GM12864 (cell line): ENCODE measurements around the gene RHOBTB3.
"Not testable (repeated sequence)": the region's sequence is repeated elsewhere in the genome, so short reads cannot be mapped to it uniquely, and the experiment has no call there.

ENCODE experiments used
- DNase-seq: peaks from one replicate; pipeline ENCODE4 v3.0.0-alpha.2; 2011; ENCODE audit warnings: low read depth
- H3K4me3 ChIP-seq: 2 replicates; pipeline ENCODE4 v1.5.1; 2011; ENCODE audit warnings: mild to moderate bottlenecking, low read depth, low read length, control low read depth
- TF ChIP-seq, protein P1 (sequence below): IDR thresholded peaks from 2 replicates; pipeline ENCODE4 v1.5.1; 2011; ENCODE audit warnings: low read depth, mild to moderate bottlenecking, moderate library complexity, low read length, control low read depth, inconsistent platforms; ENCODE audit errors: missing control alignments

Gene RHOBTB3

GRCh38 chr5:95809414-95809960 lies 78.4 kb downstream of the RHOBTB3 start:
- no peak overlapping the region; the same call in 1 of the 2 replicates for H3K4me3 ChIP-seq
- TF ChIP-seq, protein P1, sequence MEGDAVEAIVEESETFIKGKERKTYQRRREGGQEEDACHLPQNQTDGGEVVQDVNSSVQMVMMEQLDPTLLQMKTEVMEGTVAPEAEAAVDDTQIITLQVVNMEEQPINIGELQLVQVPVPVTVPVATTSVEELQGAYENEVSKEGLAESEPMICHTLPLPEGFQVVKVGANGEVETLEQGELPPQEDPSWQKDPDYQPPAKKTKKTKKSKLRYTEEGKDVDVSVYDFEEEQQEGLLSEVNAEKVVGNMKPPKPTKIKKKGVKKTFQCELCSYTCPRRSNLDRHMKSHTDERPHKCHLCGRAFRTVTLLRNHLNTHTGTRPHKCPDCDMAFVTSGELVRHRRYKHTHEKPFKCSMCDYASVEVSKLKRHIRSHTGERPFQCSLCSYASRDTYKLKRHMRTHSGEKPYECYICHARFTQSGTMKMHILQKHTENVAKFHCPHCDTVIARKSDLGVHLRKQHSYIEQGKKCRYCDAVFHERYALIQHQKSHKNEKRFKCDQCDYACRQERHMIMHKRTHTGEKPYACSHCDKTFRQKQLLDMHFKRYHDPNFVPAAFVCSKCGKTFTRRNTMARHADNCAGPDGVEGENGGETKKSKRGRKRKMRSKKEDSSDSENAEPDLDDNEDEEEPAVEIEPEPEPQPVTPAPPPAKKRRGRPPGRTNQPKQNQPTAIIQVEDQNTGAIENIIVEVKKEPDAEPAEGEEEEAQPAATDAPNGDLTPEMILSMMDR: no peak
- DNase-seq: no peak

GRCh38 chr5:95810305-95811125 lies 79.4 kb downstream of the RHOBTB3 start:
- no peak for DNase-seq
- no peak overlapping the region for H3K4me3 ChIP-seq

GRCh38 chr5:95811126-95811423 lies 79.9 kb downstream of the RHOBTB3 start:
- DNase-seq, H3K4me3 ChIP-seq: not testable (repeated sequence)

More at GRCh38 chr5:95810305-95811125, 79.4 kb downstream of the RHOBTB3 start:
- TF ChIP-seq, protein P1: no peak

DNA sequence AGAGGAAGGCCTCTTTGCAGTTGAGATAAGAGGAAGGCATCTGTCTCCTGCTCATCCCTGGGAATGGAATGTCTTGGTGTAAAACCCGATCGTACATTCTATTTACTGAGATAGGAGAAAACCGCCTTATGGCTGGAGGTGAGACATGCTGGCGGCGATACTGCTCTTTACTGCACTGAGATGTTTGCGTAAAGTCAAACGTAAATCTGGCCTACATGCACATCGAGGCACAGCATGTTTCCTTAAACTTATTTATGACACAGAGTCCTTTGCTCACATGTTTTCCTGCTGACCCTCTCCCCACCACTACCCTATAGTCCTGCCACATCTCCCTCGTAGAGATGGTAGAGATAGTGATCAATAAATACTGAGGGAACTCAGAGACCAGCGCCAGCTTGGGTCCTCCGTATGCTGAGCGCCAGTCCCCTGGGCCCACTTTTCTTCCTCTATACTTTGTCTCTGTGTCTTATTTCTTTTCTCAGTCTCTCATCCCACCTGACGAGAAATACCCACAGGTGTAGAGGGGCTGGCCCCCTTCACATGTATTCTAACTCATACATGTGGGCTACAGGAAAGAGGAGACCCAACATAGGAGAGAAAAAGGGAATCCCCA lies 80.4 kb downstream of the RHOBTB3 start:
- DNase-seq: not testable (repeated sequence)

GRCh38 chr5:95812074-95812471 lies 80.9 kb downstream of the RHOBTB3 start:
- no peak overlapping the region for H3K4me3 ChIP-seq
- TF ChIP-seq, protein P1: no peak
- no peak for DNase-seq

More for the DNA sequence above, 80.4 kb downstream of the RHOBTB3 start:
- not testable (repeated sequence) for H3K4me3 ChIP-seq

DNA sequence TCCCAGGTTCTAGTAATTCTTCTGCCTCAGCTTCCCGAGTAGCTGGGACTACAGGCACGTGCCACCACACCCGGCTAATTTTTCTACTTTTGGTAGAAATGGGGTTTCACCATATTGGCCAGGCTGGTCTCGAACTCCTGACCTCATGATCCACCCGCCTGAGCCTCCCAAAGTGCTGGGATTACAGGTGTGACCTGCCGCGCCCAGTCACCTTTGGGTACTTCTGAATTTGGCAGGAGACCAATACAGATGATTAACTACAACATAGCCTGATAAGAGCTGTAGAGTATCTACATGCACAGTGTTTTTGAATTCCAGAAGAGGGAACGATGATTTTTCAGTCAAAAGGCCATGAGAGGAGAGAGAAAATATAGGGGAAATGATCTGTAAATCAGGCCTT lies 81.9 kb downstream of the RHOBTB3 start:
- not testable (repeated sequence) for DNase-seq, H3K4me3 ChIP-seq

DNA sequence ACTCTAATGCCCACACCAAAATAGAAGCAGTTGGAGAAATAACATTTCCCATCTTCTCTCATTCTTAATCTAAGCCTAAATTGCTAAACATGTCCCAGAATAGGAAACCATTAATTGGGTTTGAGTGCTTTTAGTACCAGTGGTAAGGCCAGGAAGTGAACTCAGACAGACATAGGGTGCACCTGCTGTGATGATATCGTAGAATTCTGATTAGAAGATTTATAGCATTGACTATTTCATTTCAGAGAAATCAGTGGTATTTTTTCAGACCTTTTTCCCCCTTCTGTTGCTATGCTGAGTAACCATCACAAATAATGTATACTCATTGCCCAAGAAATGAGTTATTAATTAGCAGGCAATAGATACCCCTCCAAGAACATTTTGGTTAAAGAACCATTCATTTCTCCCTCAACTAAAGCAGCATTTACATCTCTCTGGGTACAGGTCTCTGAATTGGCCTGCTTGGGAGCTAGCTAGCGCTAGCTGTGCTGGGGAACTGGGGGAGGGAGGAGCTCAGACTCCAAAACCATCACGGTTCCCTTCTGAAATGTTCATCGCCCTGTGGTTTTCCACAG lies 84.1 kb downstream of the RHOBTB3 start:
- no peak overlapping the region for H3K4me3 ChIP-seq
- DNase-seq: no peak
- TF ChIP-seq, protein P1: no peak

DNA sequence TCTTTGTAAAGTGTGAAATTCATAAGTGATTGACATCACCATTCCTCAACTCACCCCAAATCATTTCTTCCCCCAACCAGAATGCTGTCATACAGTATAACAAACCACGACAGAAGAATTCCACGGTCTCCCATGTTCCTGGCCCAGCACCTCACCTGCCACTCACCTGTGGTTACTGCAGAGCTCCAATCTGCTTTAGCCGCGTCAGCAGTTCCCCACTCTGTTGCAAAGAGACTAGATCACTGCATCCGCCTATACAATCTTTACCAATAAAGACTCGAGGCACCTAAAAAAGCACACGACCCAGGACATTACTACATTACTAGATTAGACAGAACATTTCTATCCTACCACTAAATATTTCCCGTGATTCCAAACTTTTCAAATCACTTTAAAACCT lies 85.2 kb downstream of the RHOBTB3 start:
- no peak overlapping the region for H3K4me3 ChIP-seq
- DNase-seq: no peak
- TF ChIP-seq, protein P1: no peak
